ENCODE data around the gene DDX10. TPM values are rescaled to one million over a fixed set of nuclear protein-coding genes. Genes with fewer than 3 reads are reported as not detected.

Gene DDX10
- total and polyA plus RNA-seq, 3 donors from 2014 or later, result 25.7 to 64.4 (median 59.2) TPM

DNA sequence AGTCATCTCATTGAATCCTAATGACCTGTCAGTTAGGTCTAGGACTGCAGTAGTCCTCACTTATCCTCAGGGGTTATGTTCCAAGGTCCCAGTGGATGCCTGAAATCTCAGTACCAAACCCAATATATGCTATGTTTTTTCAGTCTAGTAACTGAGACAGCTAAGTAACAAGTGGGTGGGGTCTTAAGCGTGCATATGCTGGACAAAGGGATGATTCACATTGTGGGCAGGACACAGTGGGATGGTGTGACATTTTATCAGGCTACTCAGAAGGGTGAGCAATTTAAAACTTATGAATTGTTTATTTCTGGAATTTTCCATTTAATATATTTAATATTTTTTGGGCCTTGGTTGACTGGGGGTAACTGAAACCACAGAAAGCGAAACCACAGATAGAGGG, 29.0 kb downstream of the DDX10 start:
- Histone ChIP-seq H3K27ac (no peak overlapping the region), H3K9me3 (no peaks in the 10 kb centered on the region), H3K4me1 (no peaks in the 10 kb centered on the region), H3K4me3 (no peak overlapping the region), H3K36me3 (ENCODE audit: low read depth, missing control alignments) (no peaks in the 10 kb centered on the region), H3K27me3 (no peaks in the 10 kb centered on the region)
- intact Hi-C loops (cut with DNase I; ENCODE audit: low total_unique reads), result no loop called here
- DNase-seq, result no peak
- 89 to 97% methylated on average over 2 of the region's 2 CpGs for WGBS, 2 donors
- no peak for TF ChIP-seq POLR2A (IDR thresholded peaks at IDR 0.05)
- no peak for TF ChIP-seq CTCF (IDR thresholded peaks at IDR 0.05)

DNA sequence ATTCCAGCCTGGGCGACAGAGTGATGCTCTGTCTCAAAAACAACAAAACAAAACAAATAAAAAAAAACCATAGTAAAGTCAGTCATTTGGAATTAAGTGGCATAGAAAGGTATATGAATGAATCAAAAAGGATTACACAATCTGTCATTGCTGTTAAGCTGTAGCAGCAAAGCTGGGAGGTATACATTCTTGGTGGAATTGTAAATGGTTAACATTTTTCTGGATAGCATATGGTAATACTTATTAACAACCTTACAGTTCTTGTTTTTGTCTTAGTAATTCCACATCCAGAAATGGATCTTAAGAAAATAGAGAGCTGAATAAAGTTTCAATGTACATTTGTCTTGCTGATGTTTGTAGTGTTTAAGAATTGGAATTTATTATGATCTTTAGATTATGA, 30.0 kb downstream of the DDX10 start:
- H3K9me3 ChIP-seq, result no peaks in the 10 kb centered on the region
- no peaks in the 10 kb centered on the region for H3K36me3 ChIP-seq (ENCODE audit: low read depth, missing control alignments)
- no peaks in the 10 kb centered on the region for H3K4me1 ChIP-seq
- H3K27ac ChIP-seq, result no peak overlapping the region
- intact Hi-C loops (cut with DNase I; ENCODE audit: low total_unique reads), result no loop called here
- 88 to 94% methylated on average over 1 of the region's 1 CpG for WGBS, 2 donors
- TF ChIP-seq POLR2A (IDR thresholded peaks at IDR 0.05), result no peak
- H3K4me3 ChIP-seq, result no peak overlapping the region
- DNase-seq, result no peak
- H3K27me3 ChIP-seq, result no peaks in the 10 kb centered on the region

DNA sequence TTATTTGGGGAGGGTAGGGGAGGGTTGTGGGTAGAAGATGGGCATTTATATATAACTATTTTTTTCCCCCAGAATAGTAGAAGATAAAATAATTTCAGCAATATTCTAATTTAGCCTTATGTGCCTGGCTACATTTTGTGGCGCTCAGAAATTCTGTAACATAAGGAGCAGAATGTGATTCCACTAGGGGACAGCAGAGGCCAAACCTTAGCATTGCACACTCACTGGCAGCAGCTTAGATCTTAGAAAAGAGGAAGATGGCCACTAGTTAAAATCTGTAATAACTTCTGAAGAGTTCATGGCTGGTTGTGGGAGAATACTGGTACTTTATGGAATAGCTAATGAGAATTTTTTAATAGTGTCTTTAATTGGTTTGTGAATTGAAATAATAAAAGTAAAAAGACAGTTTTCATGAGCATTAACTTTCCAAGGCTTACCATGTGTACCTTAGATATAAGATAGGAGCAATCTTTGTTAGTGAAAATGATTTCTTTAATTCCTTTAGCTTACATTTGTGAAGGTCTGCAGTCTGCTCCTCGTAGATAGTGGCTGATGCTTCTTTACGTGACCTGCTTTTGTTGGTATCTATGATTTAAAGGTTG, 33.1 kb downstream of the DDX10 start:
- WGBS, 2 donors, result 64 to 73% methylated on average over 3 of the region's 3 CpGs
- no peak overlapping the region for H3K27ac ChIP-seq
- no peak for TF ChIP-seq POLR2A (IDR thresholded peaks at IDR 0.05)
- peak; percentile 77 to 94 (median 86) for TF ChIP-seq CTCF (IDR thresholded peaks at IDR 0.05)
- DNase-seq, result peak; percentile 76
- H3K36me3 ChIP-seq (ENCODE audit: low read depth, missing control alignments), result no peaks in the 10 kb centered on the region
- no peak overlapping the region for H3K4me3 ChIP-seq
- H3K4me1 ChIP-seq, result no peaks in the 10 kb centered on the region
- H3K27me3 ChIP-seq, result no peaks in the 10 kb centered on the region
- intact Hi-C loops (cut with DNase I; ENCODE audit: low total_unique reads), result no loop called here
- no peaks in the 10 kb centered on the region for H3K9me3 ChIP-seq

- intact Hi-C loops (cut with DNase I; ENCODE audit: low total_unique reads), result no loop called here
- H3K36me3 ChIP-seq (ENCODE audit: low read depth, missing control alignments), result no peaks in the 10 kb centered on the region
- no peaks in the 10 kb centered on the region for H3K27me3 ChIP-seq
- no peaks in the 10 kb centered on the region for H3K9me3 ChIP-seq
- TF ChIP-seq CTCF (IDR thresholded peaks at IDR 0.05), result no peak
- TF ChIP-seq POLR2A (IDR thresholded peaks at IDR 0.05), result no peak
- no peak overlapping the region for H3K4me3 ChIP-seq
- 87 to 97% methylated on average over 4 of the region's 4 CpGs for WGBS, 2 donors
- no peaks in the 10 kb centered on the region for H3K4me1 ChIP-seq
- H3K27ac ChIP-seq, result no peak overlapping the region
- no peak for DNase-seq
These were observed 34.2 kb downstream of the DDX10 start for GRCh38 chr11:108698844-108699642.

- H3K27ac ChIP-seq, result no peak overlapping the region
- H3K27me3 ChIP-seq, result no peaks in the 10 kb centered on the region
- H3K4me1 ChIP-seq, result no peaks in the 10 kb centered on the region
- no peak for TF ChIP-seq CTCF (IDR thresholded peaks at IDR 0.05)
- no peak overlapping the region for H3K4me3 ChIP-seq
- H3K9me3 ChIP-seq, result no peaks in the 10 kb centered on the region
- intact Hi-C loops (cut with DNase I; ENCODE audit: low total_unique reads), result no loop called here
- no peak for DNase-seq
- H3K36me3 ChIP-seq (ENCODE audit: low read depth, missing control alignments), result no peaks in the 10 kb centered on the region
These were observed 39.0 kb downstream of the DDX10 start for GRCh38 chr11:108703916-108704315.

All from testis (tissue), 3 donors.